Measurements from ENCODE around the gene CYP8B1.

CYP8B1 gene

DNA sequence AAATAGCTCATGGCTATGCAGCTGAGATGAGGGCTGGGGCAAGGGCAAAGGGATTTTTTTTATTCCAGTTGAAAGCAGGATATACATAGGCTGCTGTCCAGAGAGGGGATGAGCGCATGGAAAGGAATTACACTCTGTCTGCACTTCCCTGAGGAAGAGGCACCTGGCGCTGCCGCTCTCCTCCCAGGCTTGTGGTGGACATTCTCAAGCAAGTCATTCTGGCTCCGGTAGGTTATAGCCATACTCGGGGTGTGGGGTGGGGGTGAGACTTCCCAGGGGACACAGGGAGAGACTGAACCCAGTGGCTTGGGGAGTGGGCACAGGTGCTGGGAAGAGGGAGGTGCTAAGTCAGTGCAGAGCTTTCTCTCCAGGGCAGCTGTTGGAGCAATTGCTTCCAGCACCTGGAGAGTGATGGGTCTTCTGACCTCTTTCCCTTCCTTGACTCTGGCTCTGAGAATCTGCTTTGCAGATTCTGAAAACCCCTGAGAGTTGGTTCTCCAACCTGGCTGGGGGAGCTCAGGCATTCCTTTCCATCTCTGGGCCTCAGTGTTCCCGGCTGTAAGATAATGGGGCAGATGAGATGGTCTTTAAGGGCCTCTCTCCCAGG, 24.3 kb downstream of the CYP8B1 start:
- no peak for DNase-seq

DNA sequence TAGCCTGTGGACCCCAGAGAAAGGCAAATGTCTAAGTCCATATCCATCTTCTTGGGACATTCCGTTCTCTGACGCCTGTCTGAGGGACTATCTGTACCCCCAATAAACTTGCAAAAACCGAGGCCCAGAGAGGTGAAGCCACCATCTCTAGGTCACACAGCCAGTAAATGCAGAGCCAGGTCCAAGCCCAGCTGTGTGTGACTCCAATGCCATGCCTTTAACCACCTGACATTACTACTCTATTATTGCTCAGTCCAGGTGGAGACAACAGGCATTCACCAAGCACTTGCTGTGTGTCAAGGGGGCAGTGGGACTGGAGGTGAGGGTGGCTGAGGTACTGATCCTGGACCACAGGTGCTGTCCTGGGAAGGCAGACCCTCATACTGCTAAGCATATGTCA, 25.4 kb downstream of the CYP8B1 start:
- DNase-seq, result no peak

DNA sequence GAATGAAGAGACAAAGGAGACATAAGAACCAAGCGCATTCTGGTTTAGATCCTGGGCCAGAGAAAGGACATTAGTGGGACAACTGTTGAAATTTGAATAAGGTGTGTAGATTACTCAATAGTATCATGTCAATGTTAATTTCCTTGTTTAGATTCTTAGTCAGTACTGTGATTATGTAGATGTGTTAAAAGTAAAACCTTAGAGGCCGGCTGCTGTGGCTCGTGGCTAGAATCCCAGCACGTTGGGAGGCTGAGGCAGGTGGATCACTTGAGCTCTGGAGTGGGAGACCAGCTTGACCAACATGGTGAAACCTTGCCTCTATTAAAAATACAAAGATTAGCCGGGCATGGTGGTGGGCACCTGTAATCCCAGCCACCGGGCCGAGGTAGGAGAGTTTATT, 26.7 kb downstream of the CYP8B1 start:
- DNase-seq, result no peak

DNA sequence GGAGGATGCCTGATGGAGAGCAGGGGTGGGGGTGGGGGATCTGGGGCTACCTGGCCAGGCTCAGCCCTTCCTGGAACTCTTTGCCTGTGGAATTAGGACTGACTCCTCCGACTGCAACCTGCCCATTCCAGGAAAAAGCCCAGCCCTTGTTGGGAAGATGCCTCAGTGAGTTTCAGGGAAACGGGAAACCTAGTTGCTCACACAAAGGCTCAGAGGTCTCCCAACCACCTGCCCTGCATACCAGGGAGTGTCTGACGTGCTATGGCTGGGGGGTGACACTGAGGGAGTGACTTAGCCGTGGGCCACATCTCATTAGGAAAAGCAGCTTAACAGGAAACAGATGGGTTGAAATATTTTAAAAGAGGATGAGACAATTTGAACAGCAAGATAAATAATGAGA, 27.9 kb downstream of the CYP8B1 start:
- peak; percentile 27 for DNase-seq

DNA sequence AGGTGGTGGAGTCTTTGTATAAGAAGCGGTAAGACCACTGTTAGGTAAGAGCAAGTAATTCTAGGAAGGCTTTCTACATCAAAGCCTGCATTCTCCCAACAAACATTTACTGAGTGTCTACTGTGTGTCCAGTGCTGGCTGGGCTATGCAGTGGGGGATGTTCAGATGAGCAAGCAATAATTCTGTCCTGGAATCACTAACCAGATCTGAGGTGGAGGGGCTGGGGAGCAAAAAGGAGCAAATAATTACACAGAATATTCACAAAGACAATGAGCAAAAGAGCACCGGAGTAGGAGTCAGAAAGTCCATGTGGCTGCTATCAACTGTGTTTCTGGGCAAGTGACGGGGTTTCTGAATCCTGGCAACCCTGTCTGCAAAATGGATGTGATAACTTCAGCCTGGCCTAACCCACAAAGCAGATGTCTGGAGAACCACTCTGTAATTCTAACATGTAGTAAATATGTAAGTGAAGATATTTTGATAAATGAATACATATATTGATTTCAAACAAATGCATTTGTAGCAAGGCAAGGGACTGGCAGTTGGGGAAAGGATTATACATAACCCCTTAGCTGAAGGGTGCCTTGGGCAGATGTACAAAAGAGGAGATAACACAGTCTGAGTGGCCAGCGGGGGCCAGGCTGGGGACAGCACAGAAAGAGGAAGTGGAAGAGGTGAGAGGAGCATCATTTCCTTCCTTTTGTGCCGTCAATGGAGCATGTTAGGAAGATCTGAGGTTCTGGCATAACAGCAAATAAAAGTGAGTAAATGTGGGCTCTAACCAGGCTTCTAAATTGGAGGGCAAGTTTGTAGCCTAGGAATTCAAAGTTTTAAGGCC, 28.8 kb downstream of the CYP8B1 start:
- DNase-seq, result no peak

DNA sequence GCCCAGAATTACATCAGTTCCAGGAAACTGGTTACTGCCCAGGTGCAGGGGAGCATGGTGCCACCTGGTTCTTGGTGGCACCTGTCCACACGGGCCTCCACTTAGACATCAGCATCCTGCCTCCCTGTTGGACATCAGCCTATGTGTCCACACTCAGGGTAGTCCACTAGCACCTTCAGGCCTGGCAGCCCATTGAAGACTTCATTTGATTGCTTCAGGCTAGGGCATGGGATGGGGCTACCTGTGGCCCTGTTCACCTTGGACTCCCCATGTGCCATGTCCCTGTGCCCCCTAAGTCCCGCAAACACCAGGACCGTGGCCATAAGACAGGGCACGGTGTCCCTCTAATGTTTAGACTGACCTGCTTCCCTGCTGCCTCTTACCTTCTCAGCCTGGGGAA, 30.9 kb downstream of the CYP8B1 start:
- DNase-seq, result no peak

DNA sequence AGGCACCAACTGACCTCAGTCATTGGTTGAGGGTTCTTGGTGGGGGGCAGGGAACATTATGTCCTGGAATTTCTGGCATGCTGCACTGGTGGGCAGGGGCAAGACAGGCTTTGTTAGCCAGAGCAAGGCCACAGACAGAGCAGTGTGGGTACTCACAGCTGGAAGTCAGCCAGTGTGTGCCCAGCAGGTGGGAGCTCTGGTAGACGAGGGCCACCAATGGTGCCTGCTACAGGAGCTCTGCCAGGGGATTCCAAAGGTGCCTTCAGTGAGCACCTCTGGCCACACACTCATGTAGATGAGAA, 31.3 kb downstream of the CYP8B1 start:
- no peak for DNase-seq

DNA sequence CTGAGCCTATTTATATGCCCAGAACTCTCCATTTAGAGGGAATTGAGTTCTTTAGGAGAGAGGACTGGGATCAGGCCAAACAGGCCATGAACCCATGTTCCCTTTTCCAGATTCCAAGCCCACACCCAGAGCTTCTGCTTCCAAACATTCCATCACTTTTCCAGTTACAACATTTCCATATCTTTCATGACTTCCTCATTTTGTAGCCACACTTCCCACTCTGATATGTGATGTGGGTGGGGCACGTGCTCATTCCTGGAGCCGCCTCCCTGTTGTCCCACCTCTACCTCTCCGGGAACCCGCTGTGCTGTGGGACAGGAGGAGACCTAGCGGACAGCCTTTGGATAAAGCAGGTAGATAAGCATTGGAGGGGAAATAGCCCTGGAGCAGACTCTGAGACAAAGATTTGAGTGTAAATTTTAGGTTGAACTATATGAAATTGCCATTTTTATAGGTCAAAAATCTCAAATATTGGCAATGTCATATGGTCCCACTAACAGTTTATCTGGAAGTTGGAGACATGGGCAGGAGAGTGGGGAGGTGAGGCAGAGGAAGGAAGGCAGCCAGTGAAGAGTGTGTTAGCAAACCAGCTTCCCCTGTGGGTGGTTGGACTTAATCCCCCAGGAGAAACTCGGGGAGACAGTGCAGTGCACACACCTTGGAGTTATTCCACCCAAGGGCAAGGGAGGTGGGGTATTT, 31.8 kb downstream of the CYP8B1 start:
- DNase-seq, result no peak

DNA sequence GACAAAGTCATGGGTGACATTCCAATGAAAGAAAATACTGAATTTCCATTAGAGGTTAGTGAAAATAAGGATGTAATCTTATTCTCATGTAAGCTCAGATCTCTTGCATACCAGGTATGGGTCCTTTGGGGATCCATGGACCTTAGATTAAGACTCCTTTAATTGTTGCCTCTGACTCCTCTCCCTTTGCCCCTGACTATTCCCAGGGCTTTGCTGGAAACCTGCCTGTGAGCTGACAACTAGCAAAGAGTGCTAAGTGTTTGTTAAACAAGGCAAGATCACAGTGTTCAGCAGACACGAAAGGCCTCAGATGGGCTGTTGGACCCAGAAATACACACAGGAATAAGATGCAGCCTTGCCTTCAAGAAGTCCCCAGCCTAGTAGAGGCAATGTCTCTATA, 34.3 kb downstream of the CYP8B1 start:
- no peak for DNase-seq

DNA sequence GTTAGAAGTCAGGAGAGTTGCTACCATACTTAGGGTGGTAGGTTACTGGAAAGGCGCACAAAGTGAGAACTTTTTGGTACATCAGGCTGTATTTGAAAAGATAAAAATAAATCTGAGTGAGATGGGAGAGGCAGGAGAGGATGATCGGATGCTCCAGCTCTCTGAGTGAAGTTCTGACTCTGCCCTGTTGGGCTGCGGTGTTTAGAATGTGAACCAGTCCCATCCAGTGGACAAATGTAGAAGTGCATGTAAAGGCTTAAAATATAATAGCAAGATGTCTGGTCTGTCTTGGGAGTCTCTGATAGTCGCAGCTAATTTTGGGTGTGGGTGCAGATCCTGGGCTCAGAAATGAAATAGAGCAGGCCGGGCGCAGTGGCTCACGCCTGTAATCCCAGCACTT, 36.1 kb downstream of the CYP8B1 start:
- no peak for DNase-seq

DNA sequence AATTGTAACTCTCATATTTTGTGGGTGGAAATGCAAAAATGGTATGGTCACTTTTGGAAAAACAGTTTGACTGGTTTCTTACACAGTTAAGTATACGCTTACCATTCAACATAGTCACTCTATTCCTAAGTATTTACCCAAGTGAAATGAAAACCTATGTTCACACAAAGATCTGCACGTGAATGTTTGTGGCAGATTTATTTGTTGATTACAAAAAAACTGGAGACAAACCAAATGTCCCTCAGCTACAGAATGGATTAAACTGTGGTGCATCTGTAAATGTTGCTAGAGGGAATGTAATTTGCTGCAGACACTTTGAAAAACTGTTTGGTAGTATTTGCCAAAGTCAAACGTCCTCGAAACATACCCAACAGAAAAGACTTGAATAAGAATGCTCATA, 37.1 kb downstream of the CYP8B1 start:
- DNase-seq, result no peak

DNA sequence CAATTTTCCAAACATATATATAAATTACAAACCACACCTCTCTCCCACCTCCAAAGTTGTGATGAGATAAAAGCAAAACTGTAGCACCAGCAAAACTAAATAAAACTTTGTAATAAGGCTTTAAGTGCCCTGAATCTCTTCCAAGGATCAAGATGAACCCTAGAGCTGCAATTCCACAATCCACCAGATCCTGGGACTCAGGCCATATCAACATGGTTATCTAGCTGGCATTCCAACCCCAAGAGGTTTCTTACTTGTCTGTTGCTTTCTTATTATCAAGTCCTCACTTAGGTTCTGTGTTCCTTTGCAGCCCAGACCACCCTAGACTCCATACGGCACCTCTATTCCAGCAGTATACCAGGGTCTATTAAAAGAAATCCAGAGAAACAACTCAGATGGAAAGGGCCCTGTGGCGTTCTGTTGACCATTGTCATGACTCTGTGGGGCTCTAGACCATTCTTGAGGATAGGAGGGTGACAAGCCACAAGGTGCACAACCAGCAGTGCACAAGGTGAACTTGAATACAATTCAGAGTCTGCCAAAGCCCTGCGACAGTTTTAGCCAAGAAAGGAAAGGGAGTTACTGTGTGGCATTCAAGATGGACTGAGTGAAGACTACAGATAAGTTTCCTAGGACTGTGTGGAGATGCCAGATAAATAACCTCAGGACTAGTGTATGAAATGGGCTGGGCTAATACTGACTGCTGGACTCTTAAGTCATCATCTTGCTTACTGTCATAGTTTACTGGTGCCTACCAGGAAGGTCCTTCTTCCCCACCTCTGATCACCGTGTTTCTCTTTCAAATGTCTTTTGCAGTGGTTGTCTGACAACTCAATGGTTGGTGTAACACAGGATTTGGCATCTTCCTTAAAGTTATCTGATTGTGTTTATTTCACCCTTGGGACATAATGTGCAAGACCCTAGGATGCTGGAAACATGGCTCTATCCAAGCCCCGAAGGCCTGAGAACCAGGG, 39.2 kb downstream of the CYP8B1 start:
- DNase-seq, result no peak

DNA sequence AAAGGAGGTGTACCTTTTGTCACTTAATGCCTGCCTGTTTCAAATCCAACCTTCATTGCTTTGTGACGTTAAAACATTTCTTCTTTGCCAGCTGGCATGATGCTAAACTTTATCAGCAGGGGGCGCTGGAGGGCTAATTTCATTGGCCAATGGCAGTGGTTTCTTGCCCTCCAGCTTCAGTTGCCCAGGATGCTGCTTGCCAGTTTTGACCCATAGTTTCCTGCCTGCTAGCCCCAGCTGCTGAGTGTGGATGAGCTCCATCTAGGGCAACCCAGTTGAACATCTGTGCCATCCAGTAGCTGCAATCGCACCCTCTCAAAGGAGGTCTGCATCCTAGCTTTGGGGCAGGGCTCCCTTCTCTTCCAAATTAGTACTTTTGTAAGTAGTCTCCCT, 44.4 kb downstream of the CYP8B1 start:
- DNase-seq, result peak; percentile 86

DNA sequence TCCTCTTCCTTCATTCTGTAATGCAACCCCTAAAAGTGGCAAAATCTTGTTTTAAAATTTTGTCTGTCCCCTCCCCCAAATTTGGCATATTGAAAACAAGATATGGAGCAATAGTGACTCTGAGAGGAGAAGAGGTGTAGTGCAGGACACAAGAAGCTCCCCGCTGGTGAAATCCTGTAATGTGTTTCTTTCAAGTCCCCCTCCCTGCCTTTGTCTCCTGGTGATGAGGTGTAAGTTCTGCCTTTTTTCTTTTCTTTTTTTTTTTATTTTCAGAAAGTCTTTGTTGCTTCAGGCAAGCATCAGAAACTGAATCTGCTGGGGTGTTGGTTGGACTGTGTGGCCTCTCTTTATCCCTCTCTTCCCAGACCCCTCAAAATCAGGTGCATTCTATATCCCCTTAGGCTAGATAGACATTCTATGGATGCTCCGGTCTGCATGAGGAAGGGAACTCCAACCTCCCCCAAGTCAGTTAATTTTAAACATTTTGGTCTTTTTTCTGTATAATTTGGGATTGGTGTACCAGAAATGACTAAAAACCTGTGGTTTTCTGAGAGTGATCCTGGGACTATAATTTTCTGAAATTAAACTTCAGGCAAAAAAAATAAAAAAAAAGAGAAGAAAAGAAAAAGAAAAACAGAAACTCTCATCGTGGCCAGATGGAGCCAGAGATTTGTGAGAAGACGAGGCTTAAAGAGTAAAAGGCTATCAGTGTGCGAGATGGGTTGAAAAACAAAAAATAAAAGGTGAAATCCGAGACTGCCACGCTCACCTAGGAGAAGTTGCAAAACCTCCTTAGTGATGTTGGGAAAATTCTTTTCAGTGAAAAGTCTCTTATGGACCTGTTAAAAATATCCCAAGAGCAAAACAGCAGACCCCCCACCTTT, 45.0 kb downstream of the CYP8B1 start:
- DNase-seq, result peak; percentile 42

DNA sequence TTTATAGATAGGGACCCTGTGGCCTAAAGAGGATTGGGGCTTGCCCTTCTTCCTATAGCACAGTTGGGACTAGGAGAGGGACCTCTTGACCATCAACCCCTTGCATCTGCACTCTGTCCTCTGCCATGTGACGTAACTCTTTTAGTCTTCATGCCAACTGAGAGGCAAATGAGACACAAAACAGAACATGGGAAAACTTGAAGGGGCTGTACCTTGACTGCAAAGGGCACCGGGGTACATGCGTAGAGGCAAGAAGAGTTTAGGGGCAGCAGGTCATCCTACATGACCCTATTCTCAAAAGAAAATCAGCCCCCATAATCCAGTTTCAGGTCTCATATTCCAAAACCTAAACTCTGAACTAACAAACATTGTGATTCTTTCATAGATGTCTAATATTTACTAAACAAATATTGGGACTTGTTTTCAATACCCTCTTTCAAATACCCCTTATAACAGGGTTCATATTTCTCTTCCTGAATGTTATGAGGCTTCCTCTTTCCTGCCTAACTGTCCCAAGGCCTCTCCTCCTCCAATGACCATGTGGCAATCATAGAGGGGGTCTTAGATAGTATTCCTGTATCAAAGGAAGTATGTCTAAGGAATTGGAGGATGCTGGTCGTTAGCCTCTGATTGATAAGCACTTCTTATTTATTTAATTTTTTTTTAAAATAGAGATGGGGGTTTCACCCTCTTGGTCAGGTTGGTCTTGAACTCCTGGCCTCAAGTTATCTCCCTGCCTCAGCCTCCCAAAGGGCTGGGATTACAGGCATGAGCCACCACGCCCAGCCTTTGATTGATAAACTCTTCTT, 45.8 kb downstream of the CYP8B1 start:
- no peak for DNase-seq

DNA sequence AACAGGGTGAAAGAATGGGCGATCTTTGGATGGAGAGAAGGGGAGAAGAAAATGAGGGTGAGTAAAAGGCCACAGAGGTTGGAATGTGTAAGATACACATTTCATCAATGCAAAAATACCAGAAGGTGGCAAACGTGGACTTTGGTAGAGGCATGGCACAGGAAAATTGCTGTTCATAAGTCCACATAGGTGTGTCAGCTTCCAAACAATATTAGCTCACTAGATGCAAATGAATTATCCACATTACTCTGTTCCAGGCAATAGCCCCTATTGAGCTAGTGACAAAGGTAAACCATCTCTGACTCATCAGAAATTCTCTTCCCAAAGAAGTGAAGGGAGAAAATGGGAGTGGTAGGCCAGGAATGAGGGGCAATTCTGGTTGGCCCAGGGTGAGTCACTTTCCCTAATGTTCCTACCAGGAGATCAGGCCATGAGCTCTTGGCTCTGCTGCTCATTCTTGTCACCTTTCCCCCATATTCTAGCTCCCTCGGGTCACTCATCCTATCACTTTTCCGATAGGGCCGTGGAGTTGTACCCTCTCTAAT, 46.5 kb downstream of the CYP8B1 start:
- no peak for DNase-seq

DNA sequence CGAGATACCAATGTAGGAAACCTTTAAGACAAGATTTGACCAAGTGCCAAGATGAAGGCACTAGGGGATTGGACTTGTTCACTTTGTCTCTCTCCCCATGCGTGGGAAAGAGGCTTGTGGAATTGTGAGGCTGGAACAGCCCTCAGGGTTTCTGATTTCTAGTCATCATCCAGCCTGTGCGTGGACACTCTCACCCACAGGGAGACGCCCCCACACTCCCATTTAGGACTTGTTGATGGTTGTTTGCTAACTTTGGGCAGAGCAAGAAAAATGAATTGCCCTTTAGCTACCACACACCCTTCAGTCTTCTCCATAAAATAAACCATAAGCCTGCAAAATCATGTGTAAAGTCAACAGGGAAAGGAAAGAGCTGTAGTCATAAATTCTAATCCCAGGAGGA, 48.0 kb downstream of the CYP8B1 start:
- no peak for DNase-seq

DNA sequence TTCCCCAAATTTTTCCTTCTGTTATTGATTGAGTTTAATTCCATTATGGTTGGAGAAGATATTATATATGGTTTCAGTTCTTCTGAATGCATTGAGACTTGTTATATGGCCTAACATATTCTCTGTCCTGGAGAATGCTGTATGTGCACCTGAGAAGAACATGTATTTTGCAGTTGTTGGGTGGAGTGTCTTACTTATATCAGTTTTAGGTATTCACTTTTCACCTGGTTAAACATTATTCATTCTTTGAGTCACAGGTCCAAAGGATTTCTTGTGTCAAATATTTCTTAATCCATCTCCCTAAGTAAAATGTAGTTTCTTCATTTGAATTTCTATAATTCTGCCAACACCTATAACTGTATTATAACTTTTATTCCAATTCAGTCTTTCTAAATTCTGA, 48.7 kb downstream of the CYP8B1 start:
- no peak for DNase-seq

DNA sequence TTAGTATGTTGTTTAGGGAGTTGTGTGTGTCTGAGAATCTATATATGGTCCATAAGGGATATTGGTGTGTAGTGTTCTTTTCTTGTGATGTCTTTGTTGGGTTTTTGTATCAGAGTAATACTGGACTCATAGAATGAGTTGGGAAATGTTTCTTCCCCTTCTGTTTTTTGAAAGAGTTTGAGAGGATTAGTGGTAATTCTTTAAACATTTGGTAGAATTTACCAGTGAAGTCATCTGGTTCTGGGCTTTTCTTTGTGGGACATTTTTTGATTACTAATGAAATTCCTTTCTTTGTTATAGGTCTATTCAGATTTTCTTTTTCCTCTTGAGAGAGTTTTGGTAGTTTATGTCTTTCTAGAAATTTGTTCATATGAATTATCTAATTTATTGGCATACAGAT, 49.5 kb downstream of the CYP8B1 start:
- DNase-seq, result no peak

DNA sequence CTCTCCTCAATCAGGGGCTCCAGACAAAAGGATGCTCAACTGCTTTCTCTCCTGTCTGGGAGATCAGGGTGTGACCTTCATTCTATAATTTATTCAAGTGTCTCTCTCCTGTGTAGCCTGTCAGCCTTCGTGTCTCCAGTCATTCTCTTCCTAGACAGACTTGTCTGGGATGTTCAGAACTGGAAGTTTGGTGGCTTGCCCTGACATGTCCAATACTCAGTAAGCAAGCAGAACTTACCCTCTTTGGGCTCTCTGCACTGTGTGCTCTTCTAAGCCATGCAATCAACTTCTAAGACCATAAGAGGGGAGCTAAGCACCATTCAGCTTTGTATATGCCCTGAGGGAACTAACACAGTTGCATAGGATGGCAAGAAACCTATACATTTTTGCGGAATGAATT, 52.3 kb downstream of the CYP8B1 start:
- DNase-seq, result no peak

DNA sequence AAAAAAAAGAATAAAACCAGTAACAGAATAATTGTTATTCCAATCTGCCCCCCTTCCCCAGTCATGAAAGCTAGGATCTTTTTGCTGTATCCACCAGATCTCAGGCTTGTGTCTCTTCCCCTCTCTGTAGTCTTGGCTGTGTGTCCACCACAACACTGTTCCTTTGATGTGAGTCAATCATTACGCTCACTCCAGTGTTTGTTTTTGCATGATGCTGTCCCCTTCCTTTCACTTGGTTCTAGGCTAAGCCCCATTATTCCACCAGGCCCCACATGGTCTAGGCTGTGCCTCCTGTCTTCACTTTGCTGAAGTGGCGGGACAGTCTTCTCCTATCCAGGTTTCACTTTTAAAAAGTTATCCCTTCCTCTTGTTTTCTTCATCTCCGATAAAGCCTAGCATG, 52.9 kb downstream of the CYP8B1 start:
- DNase-seq, result no peak

Measured in NCI-H2029 (cell line).